HG02970 (cell line): Measurements from ENCODE around the gene CST8.
"Not testable (repeated sequence)": the region's sequence is repeated elsewhere in the genome, so short reads cannot be mapped to it uniquely, and the experiment has no call there.

Source experiments
- ATAC-seq: cut with Tn5 transposase; IDR thresholded peaks from one replicate; pipeline ENCODE4 v1.9.1; 2021; ENCODE audit warnings: mild to moderate bottlenecking, moderate library complexity, moderate number of reproducible peaks; ENCODE audit not compliant: unreplicated experiment, low FRiP score

The CST8 gene, protein sequence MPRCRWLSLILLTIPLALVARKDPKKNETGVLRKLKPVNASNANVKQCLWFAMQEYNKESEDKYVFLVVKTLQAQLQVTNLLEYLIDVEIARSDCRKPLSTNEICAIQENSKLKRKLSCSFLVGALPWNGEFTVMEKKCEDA

DNA sequence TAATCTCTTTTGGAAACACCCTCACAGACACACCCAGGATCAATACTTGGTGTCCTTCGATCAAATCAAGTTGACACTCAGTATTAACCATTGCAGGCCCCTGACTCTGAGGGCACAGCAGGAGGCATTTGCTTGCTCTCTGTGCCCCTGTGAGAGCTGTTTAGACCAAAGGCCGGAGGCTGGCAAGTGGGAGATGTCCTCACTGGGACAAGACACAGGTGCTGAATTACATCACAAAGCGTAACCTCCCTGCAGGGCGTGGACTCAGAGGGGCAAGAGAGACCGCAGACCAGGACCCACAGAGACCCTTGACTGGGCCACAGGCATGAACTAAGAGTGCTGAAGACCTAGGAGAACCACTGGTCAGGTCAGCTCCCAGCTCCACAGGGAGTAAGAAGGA lies at the start of gene CST8:
TSS of gene CST8 (plus strand) at position 301 of the 400 bp plus-strand sequence. CDS start 551 bp downstream, outside the sequence.
- ATAC-seq = no peak

DNA sequence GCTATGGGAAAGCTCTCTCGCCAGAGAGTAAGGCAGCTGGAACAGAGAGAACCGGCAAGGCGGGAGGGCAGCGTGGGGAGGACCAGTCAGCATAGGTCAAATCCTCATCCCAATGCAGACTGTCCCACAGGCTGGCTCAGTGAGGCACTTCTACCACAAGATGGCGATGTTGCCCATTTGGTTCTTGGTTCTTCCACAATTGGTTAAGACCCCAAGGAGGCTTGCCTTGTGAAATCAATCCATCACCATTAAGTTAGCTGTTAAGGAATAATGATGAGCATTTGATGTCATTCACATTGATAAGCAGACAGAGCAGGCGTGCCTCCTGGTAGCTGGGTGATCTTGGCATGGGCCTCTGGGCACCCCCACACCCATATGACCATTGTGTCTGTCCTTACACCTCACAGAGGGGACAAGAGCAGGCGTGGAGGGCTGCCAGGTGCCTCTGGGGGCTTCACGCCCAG lies 49.0 kb upstream of the CST8 start:
- no peak for ATAC-seq

DNA sequence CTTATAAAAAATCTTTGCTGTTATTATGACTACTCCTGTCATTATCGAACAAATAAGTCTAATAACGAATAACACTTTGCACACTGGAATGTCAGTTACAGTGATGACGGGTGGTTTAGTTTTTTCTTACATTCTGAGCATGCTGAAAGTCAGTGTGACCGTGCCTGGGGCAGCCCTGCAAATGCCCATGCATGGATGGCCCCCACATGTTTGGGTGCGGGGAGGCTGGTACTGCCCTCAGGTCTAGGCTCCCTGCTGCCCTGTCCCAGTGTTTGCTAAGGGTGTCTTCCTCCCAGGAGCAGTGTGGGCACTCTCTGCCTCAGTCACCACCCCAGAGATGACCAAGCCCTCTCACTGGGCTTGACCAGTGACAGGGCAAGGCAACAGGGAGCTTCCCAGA lies 48.5 kb upstream of the CST8 start:
- ATAC-seq = no peak

DNA sequence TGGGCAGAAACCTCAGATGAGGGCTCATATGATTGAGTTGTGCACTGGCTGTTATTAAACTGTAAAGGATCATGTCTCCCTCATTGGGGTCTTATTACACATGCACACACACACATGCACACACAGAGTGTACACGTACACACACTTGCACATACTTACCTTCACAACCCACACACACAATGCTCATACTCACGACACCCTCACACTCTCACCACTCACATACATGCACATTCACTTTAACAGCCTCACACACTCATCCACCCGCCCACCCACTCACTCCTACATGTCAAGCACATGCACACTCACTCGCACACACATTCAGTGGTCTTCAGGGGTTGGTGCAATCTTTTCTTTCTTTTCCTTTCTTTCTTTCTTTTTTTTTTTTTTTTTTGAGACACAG lies 46.1 kb upstream of the CST8 start:
- ATAC-seq = no peak

DNA sequence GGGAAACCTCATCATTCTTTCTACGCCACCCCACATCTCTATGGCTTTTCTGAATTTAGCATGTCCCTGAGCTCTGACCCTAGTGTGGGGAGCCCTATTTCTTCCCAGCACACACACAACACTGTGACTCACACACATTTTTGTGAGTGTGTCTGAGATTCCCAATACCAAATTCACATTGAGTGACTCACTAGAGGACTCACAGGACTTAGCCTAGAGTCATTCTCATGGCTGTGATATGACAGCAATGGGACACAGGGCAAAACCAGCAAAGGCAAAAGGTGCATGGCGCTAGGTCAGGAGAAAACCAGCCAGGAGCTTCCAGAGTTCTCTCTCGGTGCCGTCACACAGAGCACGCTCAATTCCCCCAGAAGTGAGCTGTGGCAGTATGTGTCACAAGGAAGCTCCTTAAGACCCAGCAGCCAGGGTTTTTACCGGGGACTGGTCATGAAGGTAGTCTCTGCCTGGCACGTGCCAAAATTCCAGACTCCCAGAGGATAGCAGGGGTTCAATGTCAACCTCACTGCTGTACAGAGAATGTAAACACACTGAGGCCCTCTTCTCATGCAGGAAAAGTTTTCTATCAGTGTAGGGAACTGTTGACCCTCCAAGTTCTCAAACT lies 45.2 kb upstream of the CST8 start:
- no peak for ATAC-seq

DNA sequence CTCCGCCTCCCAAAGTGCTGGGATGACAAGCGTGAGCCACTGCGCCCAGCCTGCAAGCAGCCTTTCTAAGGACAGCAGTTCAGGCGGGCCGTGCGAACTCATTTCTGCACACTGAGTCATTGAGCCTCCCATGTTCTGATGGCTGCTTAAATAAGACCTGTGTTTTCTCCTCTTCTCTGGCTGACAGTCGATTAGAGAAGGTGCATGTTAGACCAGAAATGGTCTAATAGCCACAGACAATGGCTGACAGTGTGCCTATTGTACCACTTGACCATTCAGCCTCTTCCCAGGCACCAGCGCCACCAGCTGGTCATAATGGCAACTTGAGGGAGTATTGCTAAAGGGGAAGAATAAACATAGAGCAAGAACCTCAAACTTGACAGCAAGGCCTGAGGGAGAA lies 44.4 kb upstream of the CST8 start:
- no peak for ATAC-seq

DNA sequence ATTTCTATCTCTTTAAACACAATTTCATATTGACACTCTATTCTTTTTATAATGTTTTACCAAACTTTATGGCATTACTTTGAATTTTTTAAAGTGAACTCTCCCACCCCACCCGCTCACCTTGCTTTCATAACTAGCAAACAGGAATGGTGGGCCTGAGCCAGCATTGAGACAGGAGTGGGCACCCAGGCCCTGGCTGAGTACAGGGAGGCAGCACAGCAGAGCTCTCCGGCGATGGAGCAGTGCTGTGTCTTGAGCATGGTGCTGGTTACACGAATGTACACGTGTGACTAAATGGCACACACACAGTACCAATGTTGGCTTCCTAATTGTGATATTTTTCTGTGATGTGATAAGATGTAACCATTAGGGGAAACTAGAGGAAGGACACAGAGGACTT lies 42.8 kb upstream of the CST8 start:
- no peak for ATAC-seq

DNA sequence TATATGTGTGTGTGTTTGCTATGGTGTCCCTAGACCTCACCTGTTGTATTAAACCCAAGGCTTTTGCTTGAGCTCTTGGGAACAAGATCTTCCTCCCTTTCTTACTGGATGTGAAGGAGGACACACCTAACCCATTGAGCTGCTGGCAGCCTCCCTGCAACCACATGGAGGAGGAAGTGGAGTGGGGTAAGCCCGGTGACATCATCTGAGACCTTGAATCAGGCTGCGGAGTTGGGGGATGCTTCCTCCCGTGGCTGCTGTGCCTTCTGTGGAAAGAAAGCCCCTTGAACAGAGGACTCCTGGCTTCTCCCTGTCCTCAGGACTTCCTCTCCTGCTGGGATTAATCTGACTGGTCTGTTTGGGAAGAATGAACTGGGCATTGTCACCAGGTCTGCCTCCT lies 41.5 kb upstream of the CST8 start:
- ATAC-seq = no peak

DNA sequence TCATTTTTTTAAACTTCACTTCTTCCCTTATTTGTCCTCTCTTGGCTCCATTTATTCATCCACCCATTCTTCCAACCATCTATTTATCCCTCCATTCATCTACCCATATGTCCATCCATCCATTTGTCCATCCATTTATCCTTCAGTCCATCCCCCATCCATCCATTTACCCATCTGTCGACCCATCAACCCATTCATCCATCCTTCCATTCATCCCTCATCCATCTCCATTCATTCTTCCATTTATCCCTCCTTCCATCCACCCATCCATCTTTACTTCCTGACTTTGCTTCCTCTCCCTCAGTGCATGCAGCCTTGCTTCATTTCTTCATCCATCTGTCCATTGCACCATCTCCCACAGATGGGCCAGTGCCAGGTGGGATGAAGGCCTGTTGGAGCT lies 40.0 kb upstream of the CST8 start:
- ATAC-seq = no peak

DNA sequence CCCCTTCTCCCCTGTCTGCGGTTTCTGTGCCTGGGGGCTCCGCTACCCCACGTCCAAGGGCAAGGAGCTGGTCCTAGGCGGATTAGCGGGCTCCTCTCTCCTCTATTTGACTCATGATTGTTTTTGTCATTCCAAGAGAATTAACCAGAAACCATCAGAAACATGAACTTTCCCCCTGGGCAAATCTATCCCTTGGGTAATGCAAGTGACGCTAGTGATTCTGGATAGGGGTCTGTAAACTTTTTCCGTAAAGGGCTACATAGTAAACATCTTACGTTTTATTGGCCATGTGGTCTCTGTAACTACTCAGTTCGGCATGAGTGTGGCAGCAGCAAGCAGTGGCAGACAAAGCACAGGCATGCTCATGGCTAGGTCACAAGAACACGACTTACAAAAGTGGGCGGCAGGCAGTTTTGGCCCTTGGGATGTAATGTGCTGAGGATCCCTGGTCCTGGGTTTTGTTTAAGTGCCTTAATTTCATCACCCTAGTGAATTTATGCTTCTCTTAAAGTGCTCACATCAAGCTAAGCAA lies 38.9 kb upstream of the CST8 start:
- ATAC-seq = no peak

DNA sequence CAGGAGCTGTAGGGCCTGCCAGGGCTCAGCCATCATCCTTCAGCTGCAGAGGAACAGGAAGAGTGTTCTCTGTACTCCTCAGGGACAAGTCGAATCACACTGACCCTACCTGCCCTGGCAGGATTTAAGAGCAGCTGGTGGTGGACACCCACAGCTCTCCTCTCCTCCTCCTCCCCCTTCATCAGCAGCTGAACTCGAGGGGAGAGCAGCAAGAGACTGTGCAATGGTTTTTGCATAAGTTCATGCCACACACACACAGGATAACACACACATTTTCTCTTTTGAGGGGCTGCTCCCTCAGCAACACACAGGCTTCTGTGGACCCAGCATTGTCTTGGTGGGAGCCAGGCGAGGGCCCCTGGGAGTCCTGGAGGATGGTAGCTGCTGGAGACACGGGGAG lies 38.1 kb upstream of the CST8 start, which contains the start of gene CST11:
TSS of gene CST11 (minus strand) at position 101 of the 400 bp plus-strand sequence. CDS start at position 36, 65 bp downstream.
- ATAC-seq = no peak

DNA sequence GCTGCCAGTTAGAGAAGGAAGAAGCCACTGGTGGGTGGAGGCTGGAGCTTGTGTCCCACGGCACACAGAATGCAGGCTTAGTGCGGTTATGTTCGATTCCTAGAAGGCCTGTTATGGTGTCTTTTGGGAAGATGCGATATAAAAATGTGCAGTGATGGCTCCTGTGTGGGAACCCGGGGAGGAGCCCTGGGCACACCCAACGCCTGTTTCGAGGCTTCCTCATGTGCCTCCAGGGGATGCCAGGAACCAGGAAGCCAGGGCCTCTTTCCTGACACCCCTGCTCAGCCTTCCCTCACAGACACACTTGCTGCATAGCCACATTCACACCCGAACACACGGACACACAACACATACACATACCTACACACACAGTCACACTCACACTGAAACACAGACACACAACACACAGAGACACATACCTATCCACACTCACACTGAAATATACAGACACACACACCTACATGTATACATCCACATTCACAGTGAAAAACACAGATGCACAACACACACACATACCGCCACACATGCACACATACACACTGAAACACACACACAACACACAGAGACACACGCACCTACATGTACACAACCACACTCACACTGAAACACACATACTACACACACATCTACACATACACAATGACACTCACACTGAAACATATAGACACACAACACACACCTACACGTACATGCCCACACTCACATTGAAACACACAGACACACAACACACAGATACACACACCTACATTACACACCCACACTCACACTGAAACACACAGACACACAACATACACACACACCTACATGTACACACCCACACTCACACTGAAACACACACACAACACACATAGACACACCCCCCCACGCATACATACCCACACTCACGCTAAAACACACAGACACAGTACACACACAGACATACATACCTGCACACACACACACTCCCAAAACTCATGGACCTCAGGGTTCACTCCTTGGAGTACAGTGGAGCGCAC lies 37.1 kb upstream of the CST8 start:
- ATAC-seq = no peak

DNA sequence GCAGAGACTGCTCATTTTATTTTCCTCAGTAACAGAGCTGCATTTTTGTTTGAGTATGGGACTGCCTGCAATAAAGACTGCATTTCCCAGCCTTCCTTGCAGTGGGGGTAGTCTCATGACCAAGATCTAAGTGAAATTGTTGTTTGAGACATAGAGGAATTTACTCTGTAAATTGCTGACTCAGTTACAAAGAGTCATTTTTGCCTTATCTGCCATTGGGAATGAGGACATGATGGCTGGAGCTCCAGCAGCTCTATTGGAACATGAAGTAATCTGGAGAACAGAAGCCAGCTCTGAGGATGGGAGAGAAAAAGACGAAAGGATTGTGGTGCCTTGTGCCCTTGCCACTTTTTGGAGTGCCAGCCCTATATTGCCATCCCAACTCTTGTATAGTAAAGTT lies 36.1 kb upstream of the CST8 start:
- no peak for ATAC-seq

DNA sequence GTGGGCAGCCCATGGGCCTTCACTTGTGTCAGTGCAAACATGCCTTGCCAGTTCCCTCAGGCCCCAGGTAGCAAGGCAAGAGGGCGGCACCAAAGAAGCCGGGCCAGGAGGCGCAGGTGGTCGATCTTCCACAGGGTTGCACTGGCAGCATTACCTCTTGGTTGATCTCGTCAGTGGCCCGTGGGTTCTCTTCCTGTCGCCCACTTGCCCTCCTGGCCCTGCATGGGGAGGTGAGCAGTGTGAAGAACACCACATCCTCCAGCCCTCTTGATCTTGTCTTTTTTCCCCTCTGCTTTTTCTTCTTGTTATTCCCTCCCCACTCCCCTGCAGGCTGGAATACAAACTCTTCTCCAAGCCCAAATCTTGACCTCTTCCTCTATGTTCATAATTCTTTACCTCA lies 35.3 kb upstream of the CST8 start:
- ATAC-seq = no peak

DNA sequence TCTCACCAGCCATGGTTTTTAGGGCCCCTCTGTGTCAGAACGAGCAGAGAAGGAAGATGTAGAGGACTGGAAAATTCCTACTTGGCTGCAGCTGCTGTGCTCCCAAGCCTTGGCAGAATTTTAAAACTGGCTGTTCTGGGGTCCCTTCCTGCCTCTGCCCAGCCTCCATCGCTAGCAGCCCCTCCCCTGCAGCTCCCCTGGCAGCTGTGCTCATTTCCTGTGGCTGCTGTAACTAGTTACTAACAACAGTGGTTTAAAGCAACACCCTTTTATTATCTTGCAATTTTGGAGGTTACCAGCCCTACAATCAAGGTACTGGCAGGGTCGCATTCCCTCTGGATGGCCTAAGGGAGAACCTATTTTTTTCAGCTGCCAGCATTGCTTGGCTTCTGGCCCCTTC lies 34.5 kb upstream of the CST8 start:
- ATAC-seq = no peak

DNA sequence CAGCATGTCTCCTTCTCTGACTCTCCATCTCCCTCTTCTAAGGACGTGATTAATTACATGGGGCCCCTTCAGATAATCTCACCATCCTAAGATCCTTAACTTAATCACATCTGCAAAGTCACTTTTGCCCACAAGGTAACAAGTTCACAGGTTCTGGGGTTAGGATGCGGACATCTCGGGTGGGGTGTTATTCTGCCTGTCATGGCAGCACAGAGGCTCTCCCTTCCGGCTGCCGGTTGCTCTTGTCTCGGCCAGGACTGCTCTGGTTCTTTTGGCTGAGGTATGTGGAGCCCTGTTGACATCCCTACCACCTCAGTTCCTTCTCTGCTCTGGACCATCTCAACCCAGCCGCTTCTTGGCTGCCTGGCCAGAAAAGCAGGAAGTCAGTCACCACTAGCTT lies 34.0 kb upstream of the CST8 start:
- ATAC-seq = no peak

DNA sequence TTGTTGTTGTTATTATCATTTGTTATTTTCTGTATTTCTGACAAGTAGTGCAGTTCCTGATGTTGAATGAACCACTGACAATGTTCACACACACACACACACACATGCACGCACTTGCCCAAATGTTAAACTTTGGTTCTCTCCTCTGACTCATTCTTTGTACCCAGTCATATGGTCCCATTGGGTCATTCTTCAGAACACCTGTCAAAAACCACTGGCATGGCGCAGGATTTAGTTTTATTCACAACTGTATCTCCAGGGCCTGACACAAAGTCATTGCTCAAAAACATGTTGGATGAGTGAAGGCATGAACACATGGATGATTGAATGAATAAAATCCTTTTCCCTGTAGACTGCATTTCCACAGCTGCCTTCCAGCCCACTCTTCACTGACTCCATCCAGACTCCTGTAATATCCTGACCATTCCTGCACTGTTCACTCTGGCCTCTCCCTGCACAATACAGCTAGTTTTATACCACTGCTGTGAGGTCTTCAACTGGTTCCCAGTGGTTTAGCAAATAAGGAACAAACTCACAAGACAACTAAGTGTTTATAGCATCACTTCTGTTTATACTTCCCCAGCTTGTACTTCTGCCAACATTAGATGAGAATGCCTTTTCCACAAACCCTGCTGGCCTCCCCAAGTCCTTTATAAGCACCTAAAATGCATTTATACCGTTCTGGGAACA lies 31.3 kb upstream of the CST8 start:
- ATAC-seq = no peak

DNA sequence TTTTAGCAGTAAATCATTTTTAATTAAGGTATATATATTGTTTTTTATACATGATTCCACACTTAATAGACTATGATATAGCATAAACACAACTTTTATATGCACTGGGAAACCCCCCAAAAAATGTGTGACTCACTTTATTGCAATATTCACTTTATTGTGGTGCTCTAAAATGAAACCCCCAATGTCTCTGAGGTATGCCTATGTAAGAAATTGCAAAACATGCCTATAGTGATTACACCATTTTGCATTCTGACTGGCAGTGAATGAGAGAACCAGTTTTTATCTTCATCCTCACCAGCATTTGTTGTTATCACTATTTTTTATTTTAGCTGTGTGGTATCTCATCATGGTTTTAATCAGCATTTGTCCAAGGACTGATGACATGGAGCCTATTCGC lies 29.7 kb upstream of the CST8 start:
- no peak for ATAC-seq

DNA sequence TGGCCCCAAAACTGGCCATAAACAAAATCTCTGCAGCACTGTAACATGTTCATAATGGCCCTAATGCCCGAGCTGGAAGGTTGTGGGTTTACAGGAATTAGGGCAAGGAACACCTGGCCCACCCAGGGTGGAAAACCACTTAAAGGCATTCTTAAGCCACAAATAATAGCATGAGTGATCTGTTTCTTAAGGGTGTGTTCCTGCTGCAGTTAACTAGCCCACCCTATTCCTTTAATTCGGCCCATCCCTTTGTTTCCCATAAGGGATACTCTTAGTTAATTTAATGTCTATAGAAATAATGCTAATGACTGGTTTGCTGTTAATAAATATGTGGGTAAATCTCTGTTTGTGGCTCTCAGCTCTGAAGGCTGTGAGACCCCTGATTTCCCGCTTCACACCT lies 24.0 kb upstream of the CST8 start:
- ATAC-seq = not testable (repeated sequence)

DNA sequence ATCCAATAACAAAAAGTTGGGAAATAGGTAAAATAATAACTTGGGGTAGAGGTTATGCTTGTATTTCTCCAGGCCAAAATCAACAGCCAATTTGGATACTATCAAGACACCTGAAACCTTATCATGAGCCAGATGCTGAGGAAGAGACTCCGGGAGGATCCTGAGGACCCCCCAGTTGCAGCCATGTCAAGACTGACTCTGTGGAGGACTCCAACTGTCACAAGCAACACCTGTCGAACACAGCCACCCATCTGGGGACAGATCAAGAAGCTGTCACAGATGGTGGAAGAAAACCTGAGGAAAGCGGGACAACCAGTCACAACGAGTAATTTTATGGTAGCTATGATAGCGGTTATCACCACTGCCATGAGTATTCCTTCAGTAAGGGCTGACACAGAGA lies 18.6 kb upstream of the CST8 start:
- not testable (repeated sequence) for ATAC-seq
